Measurements from ENCODE around the gene DYSF. TPM values are rescaled to one million over a fixed set of nuclear protein-coding genes. Genes with fewer than 3 reads are reported as not detected.

Gene DYSF
- total RNA-seq, 1 donor from 2014 or later = not detected

DNA sequence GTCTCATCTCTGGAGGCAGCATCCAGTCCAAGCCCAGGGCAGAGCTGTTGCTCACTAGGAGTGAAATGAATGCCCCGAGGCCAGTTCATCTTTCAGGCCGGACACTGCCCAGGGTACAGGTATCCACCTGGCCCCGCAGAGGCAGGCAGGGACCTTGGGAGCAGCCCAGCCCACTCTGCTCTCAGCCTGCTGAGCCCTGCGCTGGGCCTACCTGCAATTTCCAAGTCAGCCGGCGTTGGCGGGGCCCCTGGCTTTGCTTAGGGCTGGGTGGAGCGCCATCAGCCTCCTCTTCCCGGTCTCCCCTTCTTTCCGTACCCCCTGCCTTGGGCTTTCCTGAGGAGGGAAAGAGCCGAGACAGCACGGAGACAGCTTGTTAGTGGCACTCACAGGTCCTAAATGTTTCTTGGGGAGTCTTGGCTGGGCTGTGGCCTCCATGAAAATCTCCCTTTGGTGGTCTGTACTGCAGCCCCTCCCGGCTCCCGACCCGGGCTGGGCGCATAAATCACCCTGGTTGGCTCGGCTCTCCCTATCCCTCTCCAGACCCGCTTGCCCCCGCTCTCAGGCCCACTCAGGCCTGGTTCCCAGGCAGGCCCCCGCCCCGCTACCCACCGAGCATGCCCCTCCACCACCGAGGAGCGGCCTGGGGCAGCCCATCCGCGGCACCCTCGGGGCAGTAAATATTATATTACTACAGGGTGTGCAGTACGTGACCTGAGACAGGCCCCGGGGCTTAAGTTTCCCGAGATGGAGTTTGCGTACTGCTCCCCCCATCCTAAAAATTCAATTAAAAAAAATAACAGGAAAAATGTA lies 106.7 kb downstream of the DYSF start:
- no peak for DNase-seq (ENCODE audit: low spot score)
- Mint-ChIP-seq H3K4me3 (ENCODE audit: low read depth) (no peak overlapping the region), H3K36me3 (ENCODE audit: low read depth) (no peaks in the 10 kb centered on the region), H3K27ac (no peak overlapping the region), H3K27me3 (ENCODE audit: low read depth) (no peaks in the 10 kb centered on the region), H3K4me1 (ENCODE audit: low read depth) (no peaks in the 10 kb centered on the region), H3K9me3 (no peaks in the 10 kb centered on the region)
- intact Hi-C loops (cut with micrococcal nuclease) = no loop called here

DNA sequence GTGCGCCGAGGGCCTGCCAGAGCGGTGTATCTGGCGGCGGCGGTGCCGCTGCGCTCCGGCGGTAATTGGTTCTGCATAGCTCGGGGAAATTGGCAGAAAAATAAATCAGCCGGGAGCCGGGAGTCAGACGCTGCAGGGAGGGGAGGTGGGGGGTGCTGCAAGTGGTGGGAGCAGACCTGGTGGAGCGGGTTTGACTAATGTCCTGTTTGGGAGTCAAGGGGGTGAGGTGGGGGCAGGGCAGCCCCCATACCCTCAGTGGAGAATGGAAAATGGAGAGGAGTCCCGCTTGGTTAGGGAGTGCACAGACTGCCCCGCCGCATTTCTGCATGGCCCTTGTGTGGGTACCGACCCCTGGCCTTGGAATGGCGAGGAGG lies 107.3 kb downstream of the DYSF start:
- Mint-ChIP-seq H3K27ac (no peak overlapping the region), H3K36me3 (ENCODE audit: low read depth) (no peaks in the 10 kb centered on the region), H3K9me3 (no peaks in the 10 kb centered on the region), H3K27me3 (ENCODE audit: low read depth) (no peaks in the 10 kb centered on the region), H3K4me3 (ENCODE audit: low read depth) (no peak overlapping the region), H3K4me1 (ENCODE audit: low read depth) (no peaks in the 10 kb centered on the region)
- DNase-seq (ENCODE audit: low spot score) = no peak
- intact Hi-C loops (cut with micrococcal nuclease) = no loop called here

DNA sequence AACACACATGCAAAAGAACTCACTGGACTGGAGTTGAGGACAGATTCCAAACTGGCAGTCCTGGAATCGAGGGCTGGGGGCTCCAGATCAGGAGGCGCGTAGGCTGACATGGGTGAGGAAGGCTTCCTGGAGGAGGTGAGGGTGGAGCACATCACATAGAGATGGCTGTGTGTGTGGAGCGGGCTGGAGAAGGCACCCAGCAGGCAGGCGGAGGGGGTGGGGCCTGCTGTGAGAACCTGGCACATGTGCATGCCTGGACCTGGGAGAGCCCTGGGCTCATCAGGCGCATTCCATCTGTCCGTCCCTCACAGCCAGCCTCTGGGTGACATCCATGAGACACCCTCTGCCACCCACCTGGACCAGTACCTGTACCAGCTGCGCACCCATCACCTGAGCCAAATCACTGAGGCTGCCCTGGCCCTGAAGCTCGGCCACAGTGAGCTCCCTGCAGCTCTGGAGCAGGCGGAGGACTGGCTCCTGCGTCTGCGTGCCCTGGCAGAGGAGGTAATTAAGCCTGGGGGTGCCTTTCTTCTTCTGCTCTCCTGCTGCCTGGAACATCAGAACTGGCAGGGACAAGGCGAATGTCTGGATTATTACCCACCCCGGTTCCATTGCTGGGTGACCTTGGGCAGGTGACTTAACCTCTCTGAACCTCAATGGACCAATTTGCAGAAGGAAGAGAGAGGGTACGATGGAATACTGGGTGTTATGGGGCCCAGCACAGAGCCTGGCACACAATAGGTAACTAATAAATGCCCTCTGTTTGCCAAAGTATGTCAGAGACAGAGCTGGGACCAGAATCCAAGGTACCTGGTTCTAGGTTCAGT lies 108.3 kb downstream of the DYSF start:
- Mint-ChIP-seq H3K36me3 (ENCODE audit: low read depth) (no peaks in the 10 kb centered on the region), H3K4me1 (ENCODE audit: low read depth) (no peaks in the 10 kb centered on the region), H3K27me3 (ENCODE audit: low read depth) (no peaks in the 10 kb centered on the region), H3K9me3 (no peaks in the 10 kb centered on the region), H3K4me3 (ENCODE audit: low read depth) (no peak overlapping the region), H3K27ac (no peak overlapping the region)
- no peak for DNase-seq (ENCODE audit: low spot score)
- intact Hi-C loops (cut with micrococcal nuclease) = no loop called here

GRCh38 chr2:71562518-71562917 lies 109.2 kb downstream of the DYSF start:
- H3K9me3 Mint-ChIP-seq = no peaks in the 10 kb centered on the region
- H3K36me3 Mint-ChIP-seq (ENCODE audit: low read depth) = no peaks in the 10 kb centered on the region
- no peak overlapping the region for H3K27ac Mint-ChIP-seq
- no peaks in the 10 kb centered on the region for H3K4me1 Mint-ChIP-seq (ENCODE audit: low read depth)
- H3K27me3 Mint-ChIP-seq (ENCODE audit: low read depth) = no peaks in the 10 kb centered on the region
- DNase-seq (ENCODE audit: low spot score) = no peak
- intact Hi-C loops (cut with micrococcal nuclease) = no loop called here
- no peak overlapping the region for H3K4me3 Mint-ChIP-seq (ENCODE audit: low read depth)

GRCh38 chr2:71563872-71564271 lies 110.5 kb downstream of the DYSF start:
- no peak for DNase-seq (ENCODE audit: low spot score)
- intact Hi-C loops (cut with micrococcal nuclease) = no loop called here
- Mint-ChIP-seq H3K27ac (no peak overlapping the region), H3K27me3 (ENCODE audit: low read depth) (no peaks in the 10 kb centered on the region), H3K4me3 (ENCODE audit: low read depth) (no peak overlapping the region), H3K9me3 (no peaks in the 10 kb centered on the region), H3K4me1 (ENCODE audit: low read depth) (no peaks in the 10 kb centered on the region), H3K36me3 (ENCODE audit: low read depth) (no peaks in the 10 kb centered on the region)

- Mint-ChIP-seq H3K9me3 (no peaks in the 10 kb centered on the region), H3K27ac (no peak overlapping the region), H3K36me3 (ENCODE audit: low read depth) (no peaks in the 10 kb centered on the region), H3K27me3 (ENCODE audit: low read depth) (no peaks in the 10 kb centered on the region), H3K4me1 (ENCODE audit: low read depth) (no peaks in the 10 kb centered on the region), H3K4me3 (ENCODE audit: low read depth) (no peak overlapping the region)
- intact Hi-C loops (cut with micrococcal nuclease) = no loop called here
- DNase-seq (ENCODE audit: low spot score) = no peak
Observed at GRCh38 chr2:71564361-71564760, 111.0 kb downstream of the DYSF start.

GRCh38 chr2:71564790-71565189 lies 111.4 kb downstream of the DYSF start:
- intact Hi-C loops (cut with micrococcal nuclease) = no loop called here
- H3K27ac Mint-ChIP-seq = no peak overlapping the region
- no peak for DNase-seq (ENCODE audit: low spot score)
- no peaks in the 10 kb centered on the region for H3K36me3 Mint-ChIP-seq (ENCODE audit: low read depth)
- no peaks in the 10 kb centered on the region for H3K9me3 Mint-ChIP-seq
- no peaks in the 10 kb centered on the region for H3K27me3 Mint-ChIP-seq (ENCODE audit: low read depth)
- H3K4me1 Mint-ChIP-seq (ENCODE audit: low read depth) = no peaks in the 10 kb centered on the region
- H3K4me3 Mint-ChIP-seq (ENCODE audit: low read depth) = no peak overlapping the region

GRCh38 chr2:71566372-71566771 lies 113.0 kb downstream of the DYSF start:
- Mint-ChIP-seq H3K4me3 (ENCODE audit: low read depth) (no peak overlapping the region), H3K27me3 (ENCODE audit: low read depth) (no peaks in the 10 kb centered on the region), H3K27ac (no peak overlapping the region), H3K9me3 (no peaks in the 10 kb centered on the region), H3K4me1 (ENCODE audit: low read depth) (no peaks in the 10 kb centered on the region), H3K36me3 (ENCODE audit: low read depth) (no peaks in the 10 kb centered on the region)
- intact Hi-C loops (cut with micrococcal nuclease) = no loop called here
- no peak for DNase-seq (ENCODE audit: low spot score)

GRCh38 chr2:71567625-71568024 lies 114.3 kb downstream of the DYSF start:
- DNase-seq (ENCODE audit: low spot score) = no peak
- H3K9me3 Mint-ChIP-seq = no peaks in the 10 kb centered on the region
- intact Hi-C loops (cut with micrococcal nuclease) = no loop called here
- no peaks in the 10 kb centered on the region for H3K4me1 Mint-ChIP-seq (ENCODE audit: low read depth)
- no peaks in the 10 kb centered on the region for H3K36me3 Mint-ChIP-seq (ENCODE audit: low read depth)
- no peak overlapping the region for H3K27ac Mint-ChIP-seq
- no peaks in the 10 kb centered on the region for H3K27me3 Mint-ChIP-seq (ENCODE audit: low read depth)
- H3K4me3 Mint-ChIP-seq (ENCODE audit: low read depth) = no peak overlapping the region

DNA sequence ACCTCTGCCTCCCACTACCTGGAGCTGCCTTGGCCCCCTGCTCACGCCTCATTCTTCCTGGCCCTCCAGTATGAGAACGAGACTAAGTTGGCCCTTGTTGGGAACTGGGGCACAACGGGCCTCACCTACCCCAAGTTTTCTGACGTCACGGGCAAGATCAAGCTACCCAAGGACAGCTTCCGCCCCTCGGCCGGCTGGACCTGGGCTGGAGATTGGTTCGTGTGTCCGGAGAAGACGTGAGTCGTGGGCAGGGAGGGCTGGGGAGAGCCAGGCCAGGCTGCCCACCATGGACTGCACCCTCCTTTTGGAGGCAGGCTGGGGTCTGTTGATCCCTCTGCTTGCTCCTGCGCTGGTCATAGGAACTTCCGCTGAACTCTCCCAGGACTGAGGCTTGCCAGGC lies 114.7 kb downstream of the DYSF start:
- Mint-ChIP-seq H3K4me1 (ENCODE audit: low read depth) (no peaks in the 10 kb centered on the region), H3K27ac (no peak overlapping the region), H3K9me3 (no peaks in the 10 kb centered on the region), H3K36me3 (ENCODE audit: low read depth) (no peaks in the 10 kb centered on the region), H3K4me3 (ENCODE audit: low read depth) (no peak overlapping the region), H3K27me3 (ENCODE audit: low read depth) (no peaks in the 10 kb centered on the region)
- intact Hi-C loops (cut with micrococcal nuclease) = no loop called here
- DNase-seq (ENCODE audit: low spot score) = no peak

DNA sequence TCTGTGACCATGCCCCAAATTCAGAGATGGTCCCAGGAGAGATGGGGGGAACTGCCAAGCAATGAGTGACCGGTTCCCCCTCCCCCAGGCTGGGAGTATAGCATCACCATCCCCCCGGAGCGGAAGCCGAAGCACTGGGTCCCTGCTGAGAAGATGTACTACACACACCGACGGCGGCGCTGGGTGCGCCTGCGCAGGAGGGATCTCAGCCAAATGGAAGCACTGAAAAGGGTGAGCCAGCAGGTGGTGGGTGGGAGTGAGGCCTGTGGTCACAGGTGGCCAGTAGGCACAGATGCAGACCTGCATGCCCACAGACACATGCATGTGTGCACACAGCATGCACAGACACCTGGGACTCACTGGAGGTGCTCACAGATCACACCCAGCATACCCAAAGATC lies 117.2 kb downstream of the DYSF start:
- no peaks in the 10 kb centered on the region for H3K27me3 Mint-ChIP-seq (ENCODE audit: low read depth)
- intact Hi-C loops (cut with micrococcal nuclease) = no loop called here
- no peak for DNase-seq (ENCODE audit: low spot score)
- H3K27ac Mint-ChIP-seq = no peak overlapping the region
- H3K4me3 Mint-ChIP-seq (ENCODE audit: low read depth) = no peak overlapping the region
- no peaks in the 10 kb centered on the region for H3K4me1 Mint-ChIP-seq (ENCODE audit: low read depth)
- no peaks in the 10 kb centered on the region for H3K36me3 Mint-ChIP-seq (ENCODE audit: low read depth)
- H3K9me3 Mint-ChIP-seq = no peaks in the 10 kb centered on the region

DNA sequence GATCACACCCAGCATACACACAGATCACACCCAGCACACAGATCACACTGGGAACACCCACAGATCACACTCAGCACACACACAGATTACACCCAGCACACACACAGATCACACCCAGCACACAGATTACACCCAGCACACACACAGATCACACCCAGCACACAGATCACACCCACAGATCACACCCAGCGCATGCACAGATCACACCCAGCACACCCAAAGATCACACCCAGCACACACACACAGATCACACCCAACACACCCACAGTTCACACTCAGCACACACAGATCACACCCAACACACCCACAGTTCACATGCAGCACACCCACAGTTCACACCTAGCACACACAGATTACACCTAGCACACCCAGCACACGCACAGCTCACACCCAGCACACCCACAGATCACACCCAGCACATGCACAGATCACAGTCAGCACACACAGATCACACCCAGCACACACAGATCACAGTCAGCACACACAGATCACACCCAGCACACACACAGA lies 117.6 kb downstream of the DYSF start:
- intact Hi-C loops (cut with micrococcal nuclease) = no loop called here
- Mint-ChIP-seq H3K4me1 (ENCODE audit: low read depth) (no peaks in the 10 kb centered on the region), H3K4me3 (ENCODE audit: low read depth) (no peak overlapping the region)

DNA sequence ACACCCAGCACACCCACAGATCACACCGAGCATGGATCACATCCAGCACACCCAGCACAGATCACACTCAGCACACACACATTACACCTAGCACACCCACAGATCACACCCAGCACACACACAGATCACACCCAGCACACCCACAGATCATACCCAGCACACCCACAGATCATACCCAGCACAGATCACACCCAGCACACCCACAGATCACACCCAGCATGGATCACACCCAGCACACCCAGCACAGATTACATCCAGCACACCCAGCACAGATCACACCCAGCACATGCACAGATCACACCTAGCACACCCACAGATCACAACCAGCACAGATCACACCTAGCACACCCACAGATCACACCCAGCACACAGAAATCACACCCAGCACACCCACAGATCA lies 118.6 kb downstream of the DYSF start:
- DNase-seq (ENCODE audit: low spot score) = no peak
- Mint-ChIP-seq H3K36me3 (ENCODE audit: low read depth) (no peaks in the 10 kb centered on the region), H3K4me1 (ENCODE audit: low read depth) (no peaks in the 10 kb centered on the region), H3K9me3 (no peaks in the 10 kb centered on the region), H3K27ac (no peak overlapping the region), H3K4me3 (ENCODE audit: low read depth) (no peak overlapping the region), H3K27me3 (ENCODE audit: low read depth) (no peaks in the 10 kb centered on the region)
- intact Hi-C loops (cut with micrococcal nuclease) = no loop called here

More for the DNA sequence above, 117.6 kb downstream of the DYSF start:
- no peaks in the 10 kb centered on the region for H3K36me3 Mint-ChIP-seq (ENCODE audit: low read depth)
- H3K27ac Mint-ChIP-seq = no peak overlapping the region
- no peaks in the 10 kb centered on the region for H3K27me3 Mint-ChIP-seq (ENCODE audit: low read depth)
- DNase-seq (ENCODE audit: low spot score) = no peak
- no peaks in the 10 kb centered on the region for H3K9me3 Mint-ChIP-seq
